Measurements from ENCODE around the gene PARP12. TPM values are rescaled to one million over a fixed set of nuclear protein-coding genes. Genes with fewer than 3 reads are reported as not detected.

PARP12 gene
- total and polyA plus RNA-seq, 9 of the 15 experiments (the other 6 are each of a cell fraction or from before 2014, with no cell fraction given), result 4.6 to 40.4 (median 23.5) TPM

DNA sequence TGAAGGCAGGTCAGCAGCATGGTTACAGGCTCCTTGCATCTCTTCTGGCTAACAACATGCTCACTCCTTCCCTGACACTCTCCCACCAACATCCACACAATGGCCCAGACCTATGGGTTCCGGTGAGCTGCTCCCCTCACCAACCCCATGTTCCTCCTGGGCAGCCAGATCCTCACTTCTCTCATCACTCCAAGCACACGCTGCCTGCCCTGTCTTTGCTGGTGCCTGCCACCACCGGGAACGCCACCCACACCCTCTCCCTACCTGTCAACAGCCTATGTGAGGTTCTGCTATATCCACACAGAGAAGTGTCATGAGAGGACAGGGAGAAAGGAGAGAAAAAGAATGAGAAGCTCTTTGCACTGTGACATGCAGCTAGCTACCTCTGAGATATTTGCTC is 14.6 kb downstream of the PARP12 start:
- no peak for FAIRE-seq
- H3K27ac ChIP-seq (ENCODE audit: extremely low read depth, low read depth, low read length), result no peak overlapping the region
- H3K27me3 ChIP-seq (ENCODE audit: control insufficient read depth in 2 of 2, insufficient read depth in 2 of 2, low read length in 2 of 2), result no peaks in the 10 kb centered on the region
- ChIA-PET POLR2A (no interaction called here), CTCF (ENCODE audit: low intra/inter-chr PET ratio) (no interaction called here)
- H3K4me1 ChIP-seq (replicated peaks in 1 of 2; ENCODE audit: control insufficient read depth in 2 of 2, insufficient read depth in 2 of 2, low read length in 2 of 2), result no peaks in the 10 kb centered on the region; a peak in 1 of 5 replicates
- intact Hi-C loops (cut with micrococcal nuclease), result loop anchor here (2.0 kb wide), 1 partner anchor 71 kb away; no protein-coding TSS in a partner anchor
- H3K79me2 ChIP-seq (ENCODE audit: control insufficient read depth, insufficient read depth, low read length), result no peaks in the 10 kb centered on the region
- H3K36me3 ChIP-seq (ENCODE audit: control insufficient read depth, insufficient read depth, low read length), result peaks cover 27% of the 10 kb centered on the region; the same call in 2 of the 3 replicates
- no peaks in the 10 kb centered on the region for H3K9me3 ChIP-seq (replicated peaks; ENCODE audit: control insufficient read depth, insufficient read depth, low read depth, low read length)
- H3K4me2 ChIP-seq (ENCODE audit: insufficient read depth, low read length), result no peak overlapping the region
- in situ Hi-C loops (cut with MboI), result no loop called here
- no peak overlapping the region for H3K9ac ChIP-seq (ENCODE audit: insufficient read depth in 1 of 2, low read depth in 2 of 2, low read length in 2 of 2)
- no peaks in the 10 kb centered on the region for H4K20me1 ChIP-seq (replicated peaks; ENCODE audit: control insufficient read depth, insufficient read depth, low read length)
- TF ChIP-seq, protein P1, sequence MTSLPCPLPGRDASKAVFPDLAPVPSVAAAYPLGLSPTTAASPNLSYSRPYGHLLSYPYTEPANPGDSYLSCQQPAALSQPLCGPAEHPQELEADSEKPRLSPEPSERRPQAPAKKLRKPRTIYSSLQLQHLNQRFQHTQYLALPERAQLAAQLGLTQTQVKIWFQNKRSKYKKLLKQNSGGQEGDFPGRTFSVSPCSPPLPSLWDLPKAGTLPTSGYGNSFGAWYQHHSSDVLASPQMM (CRISPR knock-in tag; IDR thresholded peaks at IDR 0.05), result no peak
- no peak for TF ChIP-seq CCNT2 (IDR thresholded peaks at IDR 0.05; ENCODE audit: borderline replicate concordance, extremely low read depth, insufficient read length, low read depth, low read length)
- 0 out of 2 replicates have a peak, but pooled peaks have one; percentile 23 for TF ChIP-seq STAG1 (CRISPR knock-in tag; IDR thresholded peaks at IDR 0.05; ENCODE audit: borderline replicate concordance)
- BruUV-seq (replicated peaks), result no TSS peak
- 84% methylated on average over 4 of the region's 4 CpGs for WGBS (ENCODE audit: insufficient coverage, low coverage, missing lambda C conversion rate)
- H3K9me1 ChIP-seq (ENCODE audit: control insufficient read depth, insufficient read depth, low read length), result no peaks in the 10 kb centered on the region
- no peak overlapping the region for H2AFZ ChIP-seq (ENCODE audit: low read depth, low read length)
- no peak for ATAC-seq
- DNase-seq (ENCODE audit: extremely low read depth in 1 of 4, low spot score in 3 of 4), result no peak
- no peak overlapping the region for H3K4me3 ChIP-seq

DNA sequence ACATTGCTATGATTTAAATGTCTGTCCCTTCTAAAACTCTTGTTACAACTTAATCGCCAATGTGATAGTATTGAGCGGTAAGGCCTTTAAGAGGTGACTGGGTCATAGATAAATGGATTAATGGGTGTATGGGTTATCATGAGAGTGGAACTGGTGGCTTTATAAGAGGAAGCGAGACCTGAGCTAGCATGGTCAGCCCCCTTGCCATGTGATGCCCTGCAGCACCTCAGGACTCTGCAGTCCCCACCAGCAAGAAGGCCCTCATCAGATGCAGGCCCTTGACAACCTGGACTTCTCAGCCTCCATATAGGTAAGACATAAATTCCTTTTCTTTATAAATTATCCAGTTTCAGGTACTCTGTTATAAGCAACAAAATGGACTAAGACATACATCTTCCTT is 15.6 kb downstream of the PARP12 start:
- no peak for FAIRE-seq
- 93% methylated on average over 3 of the region's 3 CpGs for WGBS (ENCODE audit: insufficient coverage, low coverage, missing lambda C conversion rate)
- no peaks in the 10 kb centered on the region; a peak in 1 of 5 replicates for H3K4me1 ChIP-seq (replicated peaks in 1 of 2; ENCODE audit: control insufficient read depth in 2 of 2, insufficient read depth in 2 of 2, low read length in 2 of 2)

More for the DNA sequence above, 15.6 kb downstream of the PARP12 start:
- H3K4me3 ChIP-seq, result no peak overlapping the region
- H3K9me1 ChIP-seq (ENCODE audit: control insufficient read depth, insufficient read depth, low read length), result no peaks in the 10 kb centered on the region
- H3K4me2 ChIP-seq (ENCODE audit: insufficient read depth, low read length), result no peak overlapping the region
- in situ Hi-C loops (cut with MboI), result no loop called here
- CTCF ChIA-PET (ENCODE audit: low intra/inter-chr PET ratio), result no interaction called here
- DNase-seq (ENCODE audit: extremely low read depth in 1 of 4, low spot score in 3 of 4), result no peak
- POLR2A ChIA-PET, result no interaction called here
- TF ChIP-seq, protein P2, sequence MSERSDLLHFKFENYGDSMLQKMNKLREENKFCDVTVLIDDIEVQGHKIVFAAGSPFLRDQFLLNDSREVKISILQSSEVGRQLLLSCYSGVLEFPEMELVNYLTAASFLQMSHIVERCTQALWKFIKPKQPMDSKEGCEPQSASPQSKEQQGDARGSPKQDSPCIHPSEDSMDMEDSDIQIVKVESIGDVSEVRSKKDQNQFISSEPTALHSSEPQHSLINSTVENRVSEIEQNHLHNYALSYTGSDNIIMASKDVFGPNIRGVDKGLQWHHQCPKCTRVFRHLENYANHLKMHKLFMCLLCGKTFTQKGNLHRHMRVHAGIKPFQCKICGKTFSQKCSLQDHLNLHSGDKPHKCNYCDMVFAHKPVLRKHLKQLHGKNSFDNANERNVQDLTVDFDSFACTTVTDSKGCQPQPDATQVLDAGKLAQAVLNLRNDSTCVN (CRISPR knock-in tag; IDR thresholded peaks at IDR 0.05), result no peak
- TF ChIP-seq KLF10 (CRISPR knock-in tag; IDR thresholded peaks at IDR 0.05) (no peak), ETV5 (CRISPR knock-in tag; IDR thresholded peaks at IDR 0.05; ENCODE audit: low read depth) (no peak), RCOR1 (IDR thresholded peaks at IDR 0.05; ENCODE audit: borderline replicate concordance in 1 of 2, low read depth in 2 of 2, low read length in 2 of 2) (no peak), MCM5 (IDR thresholded peaks at IDR 0.05; ENCODE audit: low read depth) (no peak), FOXK1 (CRISPR knock-in tag; IDR thresholded peaks at IDR 0.05; ENCODE audit: borderline replicate concordance) (no peak), NUFIP1 (IDR thresholded peaks at IDR 0.05; ENCODE audit: partially characterized antibody) (no peak), THRAP3 (IDR thresholded peaks at IDR 0.05; ENCODE audit: borderline replicate concordance) (no peak), KLF13 (tag; IDR thresholded peaks at IDR 0.05; ENCODE audit: borderline replicate concordance, low read depth) (no peak)
- no peak for ATAC-seq
- H3K27ac ChIP-seq (ENCODE audit: extremely low read depth, low read depth, low read length), result no peak overlapping the region
- no TSS peak for BruUV-seq (replicated peaks)
- H3K36me3 ChIP-seq (ENCODE audit: control insufficient read depth, insufficient read depth, low read length), result peaks cover 19% of the 10 kb centered on the region; the same call in 2 of the 3 replicates
- no peaks in the 10 kb centered on the region for H4K20me1 ChIP-seq (replicated peaks; ENCODE audit: control insufficient read depth, insufficient read depth, low read length)
- H2AFZ ChIP-seq (ENCODE audit: low read depth, low read length), result no peak overlapping the region
- H3K9ac ChIP-seq (ENCODE audit: insufficient read depth in 1 of 2, low read depth in 2 of 2, low read length in 2 of 2), result no peak overlapping the region
- H3K79me2 ChIP-seq (ENCODE audit: control insufficient read depth, insufficient read depth, low read length), result no peaks in the 10 kb centered on the region
- H3K27me3 ChIP-seq (ENCODE audit: control insufficient read depth in 2 of 2, insufficient read depth in 2 of 2, low read length in 2 of 2), result no peaks in the 10 kb centered on the region
- intact Hi-C loops (cut with micrococcal nuclease), result no loop called here
- no peaks in the 10 kb centered on the region for H3K9me3 ChIP-seq (replicated peaks; ENCODE audit: control insufficient read depth, insufficient read depth, low read depth, low read length)

Data from K562 (cell line).